T1000 (cell line): ENCODE results near the gene ZC3H10.
A peak's percentile ranks its signal among the peaks of the same experiment; 100 is the strongest.
"Not testable (repeated sequence)": the region's sequence is repeated elsewhere in the genome, so short reads cannot be mapped to it uniquely, and the experiment has no call there.

Experiments
- DNase-seq: peaks from one replicate; lab custom pipeline; 2025; ENCODE audit warnings: mixed read lengths; lab: John Stamatoyannopoulos, UW

ZC3H10 gene

GRCh38 chr12:56154818-56155217 is 36.8 kb downstream of the ZC3H10 start:
- no peak for DNase-seq

- DNase-seq, result no peak
These were observed 37.3 kb downstream of the ZC3H10 start for GRCh38 chr12:56155256-56155845.

- not testable (repeated sequence) for DNase-seq
These were observed 38.6 kb downstream of the ZC3H10 start for GRCh38 chr12:56156464-56157200.

- peak; percentile 77 for DNase-seq
These were observed 39.3 kb downstream of the ZC3H10 start for GRCh38 chr12:56157201-56158028.

- DNase-seq, result peak; percentile 89
These were observed 40.2 kb downstream of the ZC3H10 start, which contains the start of gene MYL6 for GRCh38 chr12:56158029-56158925. MYL6 (plus strand) TSS chr12:56158359; CDS start chr12:56158402, 43 bp downstream.

GRCh38 chr12:56158926-56159461 is 40.9 kb downstream of the ZC3H10 start:
- DNase-seq, result no peak

- DNase-seq, result no peak
These were observed 41.6 kb downstream of the ZC3H10 start for GRCh38 chr12:56159482-56160192.

- DNase-seq, result no peak
These were observed 42.2 kb downstream of the ZC3H10 start for GRCh38 chr12:56160193-56160763.

GRCh38 chr12:56160894-56161689 is 43.0 kb downstream of the ZC3H10 start:
- DNase-seq, result no peak

- DNase-seq, result no peak
These were observed 43.8 kb downstream of the ZC3H10 start for GRCh38 chr12:56161690-56162351.

- no peak for DNase-seq
These were observed 44.6 kb downstream of the ZC3H10 start for GRCh38 chr12:56162468-56163290.

- no peak for DNase-seq
These were observed 45.7 kb downstream of the ZC3H10 start for GRCh38 chr12:56163533-56164344.

GRCh38 chr12:56164345-56164729 is 46.3 kb downstream of the ZC3H10 start:
- DNase-seq, result no peak

GRCh38 chr12:56165369-56165768 is 47.3 kb downstream of the ZC3H10 start:
- no peak for DNase-seq

- no peak for DNase-seq
These were observed 51.2 kb downstream of the ZC3H10 start for GRCh38 chr12:56169229-56169759.

GRCh38 chr12:56172839-56173238 is 54.8 kb downstream of the ZC3H10 start:
- DNase-seq, result no peak
